HG03575 (cell line): Measurements from ENCODE around the gene LRPAP1.
"Not testable (repeated sequence)": the region's sequence is repeated elsewhere in the genome, so short reads cannot be mapped to it uniquely, and the experiment has no call there.

ENCODE experiments used
- ATAC-seq: cut with Tn5 transposase; IDR thresholded peaks from one replicate; pipeline ENCODE4 v1.9.1; 2021; ENCODE audit not compliant: unreplicated experiment, insufficient number of reproducible peaks, low FRiP score; ENCODE audit errors: extremely low read depth

The LRPAP1 gene

GRCh38 chr4:3564948-3565347, 32.7 kb upstream of the LRPAP1 start:
- ATAC-seq, result not testable (repeated sequence)

GRCh38 chr4:3563403-3563802, 31.2 kb upstream of the LRPAP1 start:
- ATAC-seq, result no peak

- not testable (repeated sequence) for ATAC-seq
Observed at GRCh38 chr4:3562127-3562526, 29.9 kb upstream of the LRPAP1 start.

- ATAC-seq, result not testable (repeated sequence)
Observed at GRCh38 chr4:3560465-3560864, 28.2 kb upstream of the LRPAP1 start.

GRCh38 chr4:3559381-3560290, 27.4 kb upstream of the LRPAP1 start:
- ATAC-seq, result not testable (repeated sequence)

GRCh38 chr4:3558514-3558836, 26.3 kb upstream of the LRPAP1 start:
- ATAC-seq, result not testable (repeated sequence)

- ATAC-seq, result not testable (repeated sequence)
Observed at GRCh38 chr4:3557676-3558513, 25.7 kb upstream of the LRPAP1 start.

GRCh38 chr4:3557088-3557492, 24.9 kb upstream of the LRPAP1 start:
- not testable (repeated sequence) for ATAC-seq

GRCh38 chr4:3556244-3556867, 24.1 kb upstream of the LRPAP1 start:
- ATAC-seq, result not testable (repeated sequence)

- not testable (repeated sequence) for ATAC-seq
Observed at GRCh38 chr4:3555459-3556070, 23.3 kb upstream of the LRPAP1 start.

GRCh38 chr4:3551366-3551765, 19.1 kb upstream of the LRPAP1 start:
- not testable (repeated sequence) for ATAC-seq

- not testable (repeated sequence) for ATAC-seq
Observed at GRCh38 chr4:3550792-3551325, 18.6 kb upstream of the LRPAP1 start.

GRCh38 chr4:3550041-3550440, 17.8 kb upstream of the LRPAP1 start:
- ATAC-seq, result not testable (repeated sequence)

GRCh38 chr4:3549694-3550001, 17.4 kb upstream of the LRPAP1 start:
- ATAC-seq, result not testable (repeated sequence)

- ATAC-seq, result not testable (repeated sequence)
Observed at GRCh38 chr4:3548991-3549693, 16.9 kb upstream of the LRPAP1 start.

- not testable (repeated sequence) for ATAC-seq
Observed at GRCh38 chr4:3546721-3547120, 14.5 kb upstream of the LRPAP1 start.

GRCh38 chr4:3545351-3545750, 13.1 kb upstream of the LRPAP1 start:
- not testable (repeated sequence) for ATAC-seq

- not testable (repeated sequence) for ATAC-seq
Observed at GRCh38 chr4:3544259-3545025, 12.2 kb upstream of the LRPAP1 start.
